GM04503 (cell line): ENCODE data around the gene PAPLN.

Source experiments
- DNase-seq: peaks from one replicate; pipeline ENCODE4 v3.0.0-alpha.2; 2012; ENCODE audit warnings: low read depth

The PAPLN gene

GRCh38 chr14:73246387-73247150 lies 9.3 kb downstream of the PAPLN start:
- DNase-seq, result no peak

- no peak for DNase-seq
Observed at GRCh38 chr14:73248108-73248868, 11.0 kb downstream of the PAPLN start.

DNA sequence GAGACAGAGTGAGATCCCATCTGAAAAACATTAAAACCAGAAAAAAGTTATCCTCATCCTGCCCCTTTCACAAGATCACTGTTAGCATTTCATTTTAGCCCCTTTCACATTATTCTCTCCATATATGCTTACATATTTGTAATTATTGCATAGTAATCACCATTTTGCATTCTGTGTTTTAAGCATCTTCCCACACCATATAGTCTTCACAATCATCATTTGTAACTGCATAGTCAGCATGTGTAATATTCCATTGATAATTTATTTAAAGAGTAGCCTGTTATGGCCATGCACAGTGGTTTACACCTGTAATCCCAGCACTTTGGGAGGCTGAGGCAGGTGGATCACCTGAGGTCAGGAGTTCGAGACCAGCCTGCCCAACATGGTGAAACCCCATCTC lies 11.8 kb downstream of the PAPLN start:
- DNase-seq, result no peak

DNA sequence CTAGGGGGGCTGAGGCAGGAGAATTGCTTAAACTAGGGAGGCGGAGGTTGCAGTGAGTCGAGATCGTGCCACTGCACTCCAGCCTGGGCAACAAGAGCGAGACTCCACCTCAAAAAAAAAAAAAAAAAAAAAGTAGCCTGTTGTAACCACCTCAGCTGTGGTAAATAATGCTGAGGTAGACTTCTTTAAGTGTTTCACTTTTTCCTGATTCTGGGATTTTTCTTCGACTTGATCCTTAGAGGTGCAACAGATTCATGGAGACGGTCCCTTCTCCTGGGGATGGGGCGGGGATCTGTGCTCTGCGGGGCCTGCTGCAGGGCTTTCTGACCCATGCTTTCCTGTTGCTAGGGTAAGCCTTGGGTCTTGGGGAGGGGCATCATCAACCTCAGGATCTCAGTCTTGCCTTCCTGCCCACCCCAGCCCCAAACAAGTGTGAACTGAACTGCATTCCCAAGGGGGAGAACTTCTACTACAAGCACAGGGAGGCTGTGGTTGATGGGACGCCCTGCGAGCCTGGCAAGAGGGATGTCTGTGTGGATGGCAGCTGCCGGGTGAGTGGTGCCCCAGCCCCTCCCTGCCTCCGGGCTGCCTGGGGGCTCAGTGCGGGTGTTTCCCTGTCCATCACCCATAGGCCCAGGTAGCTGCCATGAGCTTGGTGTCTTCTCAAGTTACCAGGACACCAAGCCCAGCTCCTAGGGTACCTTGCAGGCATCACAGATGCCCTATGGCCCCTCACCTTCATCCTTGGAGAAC lies 12.4 kb downstream of the PAPLN start:
- DNase-seq, result no peak

GRCh38 chr14:73250317-73250713 lies 13.0 kb downstream of the PAPLN start:
- no peak for DNase-seq

- no peak for DNase-seq
Observed at GRCh38 chr14:73250781-73251500, 13.6 kb downstream of the PAPLN start.

DNA sequence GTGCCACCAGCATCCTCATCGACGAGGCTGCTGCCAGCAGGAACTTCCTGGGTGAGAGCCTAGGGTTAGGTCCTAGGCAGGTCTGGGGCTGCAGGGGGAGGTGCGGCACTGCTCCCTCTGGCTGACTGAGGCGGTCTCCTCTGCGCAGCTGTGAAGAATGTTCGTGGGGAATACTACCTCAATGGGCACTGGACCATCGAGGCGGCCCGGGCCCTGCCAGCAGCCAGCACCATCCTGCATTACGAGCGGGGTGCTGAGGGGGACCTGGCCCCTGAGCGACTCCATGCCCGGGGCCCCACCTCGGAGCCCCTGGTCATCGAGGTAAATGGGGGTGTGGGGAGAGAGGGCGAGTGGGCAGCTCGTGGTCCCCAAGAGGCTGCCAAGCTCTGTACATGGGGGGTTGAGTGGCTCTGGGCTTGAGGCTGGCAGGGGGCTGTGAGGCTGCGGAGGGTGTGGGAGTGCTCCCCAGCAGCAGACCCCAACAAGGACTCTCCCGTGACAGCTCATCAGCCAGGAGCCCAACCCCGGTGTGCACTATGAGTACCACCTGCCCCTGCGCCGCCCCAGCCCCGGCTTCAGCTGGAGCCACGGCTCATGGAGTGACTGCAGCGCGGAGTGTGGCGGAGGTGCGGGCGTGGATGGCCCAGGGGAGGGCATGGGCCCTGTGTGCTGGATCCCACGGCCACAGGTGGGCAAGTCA lies 14.4 kb downstream of the PAPLN start:
- DNase-seq, result no peak

- DNase-seq, result no peak
Observed at GRCh38 chr14:73252491-73253322, 15.4 kb downstream of the PAPLN start.

DNA sequence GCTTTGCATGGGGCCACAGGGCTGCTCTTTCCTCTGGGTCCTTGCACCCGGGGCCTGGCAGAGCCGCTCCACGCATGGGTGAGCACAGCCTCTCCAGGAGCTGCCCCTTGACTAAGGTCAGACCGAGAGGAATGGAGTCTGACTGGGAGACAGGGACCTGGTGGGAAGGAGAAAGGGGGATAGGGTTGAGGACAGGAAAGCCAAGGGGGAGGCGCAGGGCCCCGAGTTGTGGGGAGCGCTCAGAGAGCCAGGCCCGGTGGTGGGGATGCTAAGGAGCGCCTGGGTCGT lies 16.0 kb downstream of the PAPLN start:
- DNase-seq, result no peak

DNA sequence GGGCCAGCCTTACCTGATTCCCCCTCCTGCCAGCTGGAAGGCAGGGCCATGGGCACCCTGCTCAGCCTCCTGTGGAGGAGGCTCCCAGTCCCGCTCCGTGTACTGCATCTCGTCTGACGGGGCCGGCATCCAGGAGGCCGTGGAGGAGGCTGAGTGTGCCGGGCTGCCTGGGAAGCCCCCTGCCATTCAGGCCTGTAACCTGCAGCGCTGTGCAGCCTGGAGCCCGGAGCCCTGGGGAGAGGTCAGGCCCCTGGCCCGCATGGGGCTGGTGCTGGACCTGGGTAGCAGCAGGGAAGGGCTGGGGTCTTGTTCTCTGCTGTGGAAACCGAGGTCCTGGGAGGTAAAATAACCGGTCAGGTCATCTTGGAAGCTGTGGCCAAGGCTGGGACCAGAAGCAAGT lies 16.4 kb downstream of the PAPLN start:
- no peak for DNase-seq

DNA sequence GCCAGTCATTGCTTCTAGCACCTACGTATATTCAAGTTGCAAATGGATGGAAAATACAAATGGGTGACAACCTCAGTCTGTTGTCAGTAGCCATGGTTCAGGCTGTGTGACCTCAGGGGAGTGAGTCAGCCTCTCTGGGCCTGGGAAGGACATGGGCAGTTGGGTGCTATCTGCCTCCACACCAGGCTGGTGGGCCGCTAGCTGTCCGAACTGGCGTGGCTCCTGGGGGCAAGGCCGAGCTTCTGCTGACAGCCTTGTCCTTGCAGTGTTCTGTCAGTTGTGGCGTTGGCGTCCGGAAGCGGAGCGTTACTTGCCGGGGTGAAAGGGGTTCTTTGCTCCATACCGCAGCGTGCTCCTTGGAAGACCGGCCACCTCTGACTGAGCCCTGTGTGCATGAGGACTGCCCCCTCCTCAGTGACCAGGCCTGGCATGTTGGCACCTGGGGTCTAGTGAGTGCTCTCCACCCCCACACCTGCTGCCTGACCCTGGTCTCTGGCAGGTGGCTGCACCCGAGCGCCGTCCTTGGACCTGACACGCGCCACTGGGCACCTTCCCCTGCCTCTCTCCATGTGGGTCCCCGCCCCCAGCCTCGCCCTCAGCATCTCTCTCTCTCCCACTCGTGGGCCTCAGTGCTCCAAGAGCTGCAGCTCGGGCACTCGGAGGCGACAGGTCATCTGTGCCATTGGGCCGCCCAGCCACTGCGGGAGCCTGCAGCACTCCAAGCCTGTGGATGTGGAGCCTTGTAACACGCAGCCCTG lies 17.1 kb downstream of the PAPLN start:
- no peak for DNase-seq

DNA sequence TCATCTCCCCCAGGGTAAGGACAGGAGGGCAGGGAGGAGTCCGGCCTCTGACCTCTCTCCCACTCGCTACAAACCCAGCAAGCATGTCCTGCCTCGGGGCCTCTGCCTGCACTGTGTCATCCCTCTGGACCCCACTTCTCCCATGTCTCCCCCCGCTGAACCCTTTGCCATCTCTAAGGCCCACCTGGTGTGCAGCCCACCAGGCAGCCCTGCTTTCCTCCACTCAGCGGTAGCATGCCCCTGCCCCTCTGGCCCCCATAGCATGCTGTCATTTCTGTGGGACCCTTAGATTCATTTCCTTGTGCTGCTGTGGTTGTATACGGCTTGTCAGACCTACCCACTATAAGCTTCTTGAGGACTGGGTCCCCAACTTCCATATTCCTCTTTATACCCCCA lies 17.7 kb downstream of the PAPLN start:
- DNase-seq, result no peak

- DNase-seq, result no peak
Observed at GRCh38 chr14:73255693-73256225, 18.5 kb downstream of the PAPLN start.

GRCh38 chr14:73258076-73258475 lies 20.8 kb downstream of the PAPLN start:
- DNase-seq, result no peak

GRCh38 chr14:73258845-73259611 lies 21.7 kb downstream of the PAPLN start:
- DNase-seq, result no peak

DNA sequence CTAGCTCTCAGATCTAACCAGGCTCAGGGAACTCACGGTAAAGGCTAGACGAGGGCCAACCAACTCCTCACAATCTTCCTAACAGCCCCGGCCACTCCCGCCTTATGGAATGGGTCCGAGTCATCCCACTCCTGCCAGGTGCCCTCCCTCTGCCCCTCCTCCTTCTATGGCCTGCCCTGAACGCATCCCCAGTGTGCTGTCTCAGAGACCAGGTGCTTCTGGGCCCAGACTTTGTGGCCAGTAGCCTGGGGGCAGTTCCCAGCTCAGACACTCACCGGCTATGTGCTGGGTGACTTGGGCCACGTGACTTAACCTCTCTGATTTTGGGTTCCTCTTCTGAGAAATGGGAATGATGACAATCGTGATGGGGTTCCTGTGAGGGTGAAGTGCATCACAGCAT lies 22.5 kb downstream of the PAPLN start:
- no peak for DNase-seq

- no peak for DNase-seq
Observed at GRCh38 chr14:73260574-73260973, 23.3 kb downstream of the PAPLN start.

DNA sequence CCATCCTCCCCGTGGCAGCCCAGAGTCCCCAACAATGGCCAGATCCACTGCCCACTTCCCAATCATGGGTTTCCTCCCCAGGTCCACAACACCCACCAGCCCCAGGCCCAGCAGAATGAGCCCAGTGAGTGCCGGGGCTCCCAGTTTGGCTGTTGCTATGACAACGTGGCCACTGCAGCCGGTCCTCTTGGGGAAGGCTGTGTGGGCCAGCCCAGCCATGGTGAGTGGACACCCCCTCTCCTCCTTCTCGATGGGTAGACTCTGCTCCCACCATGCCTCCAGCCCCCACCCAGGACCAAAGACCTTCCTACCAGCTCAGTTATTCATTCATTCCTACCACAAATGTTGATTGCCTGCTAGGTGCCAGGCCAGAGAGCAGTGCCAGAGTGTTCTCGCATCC lies 23.8 kb downstream of the PAPLN start:
- no peak for DNase-seq
